IgD-negative memory B cell (primary cell): ENCODE results near the gene AOPEP. TPM values are rescaled to one million over a fixed set of nuclear protein-coding genes. Genes with fewer than 3 reads are reported as not detected.
"Not testable (repeated sequence)": the region's sequence is repeated elsewhere in the genome, so short reads cannot be mapped to it uniquely, and the experiment has no call there.

ENCODE experiments used
- H3K27ac Mint-ChIP-seq, 3 donors: one replicate each; pipeline ENCODE4 v1.8.0; 2020 to 2022; ENCODE audit warnings: mild to moderate bottlenecking in 3 of 3, mixed read lengths in 3 of 3, moderate library complexity in 1 of 3
- H3K27me3 Mint-ChIP-seq: one replicate; pipeline ENCODE4 v1.8.0; 2021; ENCODE audit warnings: mixed read lengths
- H3K36me3 Mint-ChIP-seq: one replicate; pipeline ENCODE4 v1.8.0; 2020; ENCODE audit warnings: mild to moderate bottlenecking, mixed read lengths
- H3K4me1 Mint-ChIP-seq, 3 donors: one replicate each; pipeline ENCODE4 v1.8.0; 2020 to 2022; ENCODE audit warnings: mixed read lengths in 3 of 3, mild to moderate bottlenecking in 1 of 3
- H3K4me3 Mint-ChIP-seq, 4 donors: one replicate each; pipeline ENCODE4 v1.8.0; 2020 to 2022; ENCODE audit warnings: mild to moderate bottlenecking in 4 of 4, mixed read lengths in 4 of 4, moderate library complexity in 3 of 4
- H3K9me3 Mint-ChIP-seq, 3 donors: one replicate each; pipeline ENCODE4 v1.8.0; 2020 to 2021; ENCODE audit warnings: mixed read lengths in 3 of 3, mild to moderate bottlenecking in 1 of 3
- polyA plus RNA-seq: library from polyadenylated mRNA; unstranded; fragments of 300-500 nt; fragmentation: Illumina TruSeq; gene quantifications from one replicate; pipeline ENCODE4 v1.2.3, GENCODE V29; 2021

AOPEP gene
- polyA plus RNA-seq, 1 donor from 2014 or later, result 4.5 TPM

DNA sequence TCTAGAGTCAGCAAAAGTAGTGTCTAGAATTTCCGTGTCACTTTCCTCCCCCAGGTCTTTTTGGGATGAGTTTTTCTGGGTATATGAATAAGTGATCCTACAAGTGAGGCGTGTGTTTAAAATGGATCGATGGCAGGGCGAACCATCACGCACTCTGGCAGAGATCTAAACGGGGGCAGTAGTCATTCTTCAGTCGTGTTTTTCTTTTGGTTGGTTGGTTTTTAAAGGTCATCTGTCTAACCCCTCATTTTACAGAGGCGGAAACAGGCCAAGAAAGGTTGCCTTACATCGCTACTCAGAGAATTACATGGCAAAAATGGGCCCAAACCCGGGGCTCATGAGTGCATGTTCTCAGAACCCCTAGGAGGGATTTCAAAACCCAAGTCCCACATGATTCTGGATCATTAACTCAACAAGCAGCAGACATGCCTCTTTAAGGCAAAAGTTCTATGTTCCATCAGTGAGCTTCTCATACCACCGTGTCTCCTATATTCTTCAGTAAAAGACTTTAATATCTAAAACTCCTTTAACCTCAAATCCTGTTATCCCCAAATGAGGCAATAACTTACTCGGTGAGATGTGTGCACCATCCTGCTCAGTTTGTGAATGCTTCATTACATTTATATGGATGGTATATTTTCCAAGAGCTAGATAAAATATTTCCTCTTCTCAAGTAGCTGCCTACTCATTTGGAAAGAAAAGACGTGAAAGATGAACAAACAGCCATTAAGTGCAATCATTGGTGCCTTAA, 145.8 kb downstream of the AOPEP start:
- no peaks in the 10 kb centered on the region for H3K27me3 Mint-ChIP-seq
- peaks cover 5% of the 10 kb centered on the region for H3K36me3 Mint-ChIP-seq
- peaks cover 0 to 3% (median 0%) of the 10 kb centered on the region in 3 donors for H3K9me3 Mint-ChIP-seq
- peak overlapping the region in 1 of 4 donors; percentile 23 for H3K4me3 Mint-ChIP-seq
- no peak overlapping the region for H3K27ac Mint-ChIP-seq
- peaks cover 3 to 5% (median 5%) of the 10 kb centered on the region in 3 donors for H3K4me1 Mint-ChIP-seq

DNA sequence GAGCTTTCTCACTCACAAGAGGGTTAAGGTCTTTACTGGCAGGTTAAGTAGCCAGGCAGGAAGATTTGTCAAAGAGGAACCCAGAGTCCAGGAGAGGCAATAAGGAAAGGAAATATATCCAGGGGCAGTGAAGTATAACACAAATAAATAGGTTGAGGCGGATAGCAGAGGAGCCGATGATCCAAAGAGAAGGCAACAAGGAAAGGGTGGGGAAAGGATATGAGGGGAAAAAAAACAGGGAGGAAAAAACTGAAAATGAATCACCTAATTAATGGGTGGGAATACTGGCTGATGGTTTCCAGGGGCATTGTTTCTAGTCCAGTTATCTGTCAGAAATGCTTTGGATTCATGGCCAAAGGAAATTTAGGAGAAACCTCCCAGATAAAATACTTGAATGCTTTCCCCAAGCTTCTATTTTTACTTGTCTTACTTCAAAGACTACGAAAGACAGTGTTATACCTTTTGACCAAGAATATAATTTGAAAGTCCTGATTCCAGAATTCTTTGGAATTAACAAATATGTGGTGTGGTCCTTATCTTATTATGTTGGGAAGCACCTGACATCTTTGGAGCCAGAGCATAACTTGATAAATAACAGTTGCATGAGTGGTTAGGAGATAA, 146.5 kb downstream of the AOPEP start:
- Mint-ChIP-seq H3K36me3 (peaks cover 5% of the 10 kb centered on the region), H3K27me3 (no peaks in the 10 kb centered on the region), H3K4me1 (peaks cover 3 to 5% (median 5%) of the 10 kb centered on the region in 3 donors), H3K27ac (peak overlapping the region in 1 of 3 donors; percentile 43), H3K9me3 (peaks cover 0 to 3% (median 0%) of the 10 kb centered on the region in 3 donors), H3K4me3 (no peak overlapping the region)

DNA sequence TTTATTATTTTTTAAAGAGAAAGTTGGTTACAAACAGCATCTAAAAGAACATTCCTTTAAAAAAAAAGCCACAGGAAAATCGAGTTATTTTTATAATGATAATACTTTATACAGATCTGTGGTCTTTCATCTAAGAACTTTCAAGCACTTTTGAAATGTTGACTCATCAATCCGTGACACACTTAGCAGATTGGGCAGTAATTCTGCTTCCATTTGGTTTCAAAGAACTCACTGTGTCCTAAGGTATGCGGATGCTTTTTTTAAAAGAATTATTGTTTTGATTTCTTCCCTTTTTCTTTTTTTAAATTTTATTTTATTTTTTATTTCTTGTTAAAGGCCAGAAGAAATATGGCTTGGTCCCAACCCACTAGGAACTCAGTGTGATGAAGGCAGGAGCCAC, 147.8 kb downstream of the AOPEP start:
- H3K4me3 Mint-ChIP-seq, result no peak overlapping the region
- peaks cover 3 to 5% (median 5%) of the 10 kb centered on the region in 3 donors for H3K4me1 Mint-ChIP-seq
- H3K36me3 Mint-ChIP-seq, result peaks cover 6% of the 10 kb centered on the region
- no peaks in the 10 kb centered on the region for H3K27me3 Mint-ChIP-seq
- peaks cover 0 to 3% (median 0%) of the 10 kb centered on the region in 3 donors for H3K9me3 Mint-ChIP-seq
- H3K27ac Mint-ChIP-seq, result peak overlapping the region in 1 of 3 donors; percentile 43

DNA sequence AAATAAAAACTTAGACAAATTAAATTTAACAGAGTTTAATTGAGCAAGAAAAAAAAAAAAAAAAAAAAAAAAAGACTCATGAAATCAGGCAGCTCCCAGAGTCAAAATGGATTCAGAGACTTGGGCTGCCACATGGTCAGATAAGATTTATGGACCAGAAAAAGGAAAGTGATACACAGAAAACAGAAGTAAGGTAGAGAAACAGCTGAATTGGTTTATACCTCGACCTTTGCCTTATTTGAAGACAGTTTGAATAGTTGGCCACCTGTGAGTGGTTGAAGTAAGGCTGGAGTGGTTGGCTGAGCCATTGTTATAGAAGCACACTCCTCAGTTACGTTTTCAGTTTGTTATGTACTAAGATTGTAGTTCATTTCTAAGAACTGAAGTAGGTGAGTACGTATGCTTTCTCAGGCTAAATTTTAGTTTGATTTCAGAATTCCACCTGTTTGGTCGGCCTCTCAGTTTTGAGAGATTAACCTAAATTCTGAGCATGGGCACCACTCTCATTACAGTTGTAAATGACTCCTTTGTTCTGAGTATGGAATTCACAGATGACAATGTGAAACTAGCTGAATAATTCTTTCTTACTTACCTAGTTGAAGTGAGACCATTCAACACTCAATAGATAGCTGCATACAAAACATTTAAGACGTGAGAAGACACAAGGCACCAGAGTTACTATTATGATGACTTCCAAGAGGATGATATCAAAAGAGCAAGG, 149.0 kb downstream of the AOPEP start:
- Mint-ChIP-seq H3K36me3 (peaks cover 6% of the 10 kb centered on the region), H3K27ac (no peak overlapping the region), H3K27me3 (no peaks in the 10 kb centered on the region), H3K4me3 (peak overlapping the region in 1 of 4 donors; percentile 28), H3K4me1 (peaks cover 3 to 5% (median 5%) of the 10 kb centered on the region in 3 donors), H3K9me3 (peaks cover 0 to 3% (median 0%) of the 10 kb centered on the region in 3 donors)

DNA sequence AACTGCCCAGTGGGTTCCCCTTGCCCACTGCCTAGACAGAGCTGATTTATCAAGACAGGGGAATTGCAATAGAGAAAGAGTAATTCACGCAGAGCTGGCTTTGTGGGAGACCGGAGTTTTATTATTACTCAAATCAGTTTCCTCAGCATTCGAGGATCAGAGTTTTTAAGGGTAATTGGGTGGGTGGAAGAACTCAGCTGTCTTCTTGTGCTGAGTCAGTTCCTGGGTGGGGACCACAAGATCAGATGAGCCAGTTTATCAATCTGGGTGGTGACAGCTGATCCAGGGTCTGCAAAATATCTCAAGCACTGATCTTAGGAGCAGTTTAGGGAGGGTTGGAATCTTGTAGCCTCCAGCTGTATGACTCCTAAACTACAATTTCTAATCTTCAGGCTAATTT, 152.3 kb downstream of the AOPEP start:
- H3K36me3 Mint-ChIP-seq, H3K4me3 Mint-ChIP-seq, H3K9me3 Mint-ChIP-seq, H3K27me3 Mint-ChIP-seq: not testable (repeated sequence)
- peaks cover 10 to 15% (median 12%) of the 10 kb centered on the region in 3 donors for H3K4me1 Mint-ChIP-seq
- H3K27ac Mint-ChIP-seq, result peak overlapping the region in 1 of 3 donors; percentile 19

DNA sequence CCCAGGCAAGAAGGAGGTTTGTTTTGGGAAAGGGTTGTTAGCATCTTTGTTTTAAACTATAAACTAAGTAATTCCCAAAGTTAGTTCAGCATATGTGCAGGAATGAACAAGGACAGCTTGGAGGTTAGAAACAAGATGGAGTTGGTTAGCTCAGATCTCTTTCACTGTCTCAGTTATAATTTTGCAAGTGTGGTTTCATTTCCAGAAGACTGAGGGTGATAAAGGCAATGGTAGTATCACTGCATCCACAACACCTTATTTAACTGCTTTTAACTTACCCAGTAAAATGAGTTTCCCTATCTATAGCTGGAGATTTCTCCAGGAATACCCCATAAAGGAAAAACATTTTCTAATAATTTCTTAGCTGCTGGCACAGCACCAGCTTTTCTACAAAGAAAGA, 152.7 kb downstream of the AOPEP start:
- Mint-ChIP-seq H3K27ac (no peak overlapping the region), H3K36me3 (peaks cover 5% of the 10 kb centered on the region), H3K4me3 (no peak overlapping the region), H3K27me3 (no peaks in the 10 kb centered on the region), H3K9me3 (no peaks in the 10 kb centered on the region), H3K4me1 (peaks cover 10 to 15% (median 12%) of the 10 kb centered on the region in 3 donors)

- no peaks in the 10 kb centered on the region for H3K9me3 Mint-ChIP-seq
- H3K4me3 Mint-ChIP-seq, result no peak overlapping the region
- H3K4me1 Mint-ChIP-seq, result peaks cover 7 to 15% (median 10%) of the 10 kb centered on the region in 3 donors
- no peak overlapping the region for H3K27ac Mint-ChIP-seq
- no peaks in the 10 kb centered on the region for H3K27me3 Mint-ChIP-seq
- peaks cover 5% of the 10 kb centered on the region for H3K36me3 Mint-ChIP-seq
Measured at GRCh38 chr9:94881023-94881422, 154.5 kb downstream of the AOPEP start.

GRCh38 chr9:94881454-94881853, 155.0 kb downstream of the AOPEP start:
- Mint-ChIP-seq H3K27ac (peak overlapping the region in 2 of 3 donors; percentile 30 to 90), H3K4me1 (peaks cover 7 to 15% (median 10%) of the 10 kb centered on the region in 3 donors), H3K4me3 (no peak overlapping the region), H3K27me3 (no peaks in the 10 kb centered on the region), H3K9me3 (no peaks in the 10 kb centered on the region), H3K36me3 (peaks cover 5% of the 10 kb centered on the region)

DNA sequence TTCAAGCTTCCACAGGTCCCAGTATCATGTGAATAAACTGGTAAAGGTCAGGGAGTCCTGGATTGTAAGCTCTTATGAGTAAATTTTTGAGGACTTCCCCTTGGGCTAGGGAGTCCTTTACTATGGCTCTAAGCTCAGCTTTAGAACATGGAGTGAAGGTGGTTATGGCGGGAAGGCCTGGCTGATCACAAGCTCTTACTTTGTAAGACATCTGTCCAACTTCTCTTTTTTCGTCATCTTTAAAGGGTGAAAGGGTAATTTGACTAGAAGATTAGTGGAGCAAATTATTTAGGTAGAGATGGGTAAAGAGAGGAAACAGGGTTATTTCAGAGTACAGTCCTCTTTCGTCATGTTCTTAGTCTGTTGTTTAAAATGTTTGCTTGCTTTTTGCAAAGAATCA, 155.4 kb downstream of the AOPEP start:
- Mint-ChIP-seq H3K27me3 (no peaks in the 10 kb centered on the region), H3K36me3 (peaks cover 5% of the 10 kb centered on the region), H3K27ac (peak overlapping the region in 2 of 3 donors; percentile 30 to 90), H3K4me3 (peak overlapping the region in 2 of 4 donors; percentile 33 to 39), H3K9me3 (no peaks in the 10 kb centered on the region), H3K4me1 (peaks cover 7 to 15% (median 10%) of the 10 kb centered on the region in 3 donors)

DNA sequence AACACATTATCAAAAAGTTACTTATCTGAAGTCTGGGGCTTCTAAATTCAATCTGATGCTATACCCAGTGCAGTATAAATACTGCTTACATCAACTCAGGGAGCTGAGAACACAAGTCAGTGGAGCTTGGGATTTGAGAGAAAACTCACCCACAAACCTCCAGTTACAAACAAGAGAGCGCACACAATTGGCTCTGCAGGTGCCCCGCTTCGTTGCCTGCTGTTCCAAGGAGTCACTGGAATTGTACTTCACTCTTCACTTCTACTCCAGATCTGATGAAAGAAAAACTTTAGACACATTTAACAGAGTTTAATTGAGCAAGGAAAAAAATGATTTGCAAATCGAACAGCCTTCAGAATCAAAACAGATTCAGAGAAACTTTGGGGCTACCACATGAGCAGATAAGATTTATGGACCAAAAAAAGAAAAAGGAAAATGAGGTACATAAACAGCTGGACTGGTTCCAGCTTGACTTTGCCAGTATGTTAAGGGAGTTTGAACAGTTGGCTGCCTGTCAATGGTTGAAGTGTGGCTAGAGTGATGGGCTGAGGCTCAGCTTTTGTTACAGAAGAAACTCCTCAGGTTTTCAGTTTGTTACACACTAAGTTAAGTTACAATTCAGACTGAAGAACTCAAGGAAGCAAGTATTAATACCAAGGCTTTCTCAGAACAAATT, 156.6 kb downstream of the AOPEP start:
- H3K4me1 Mint-ChIP-seq, result peaks cover 7 to 15% (median 10%) of the 10 kb centered on the region in 3 donors
- no peak overlapping the region for H3K4me3 Mint-ChIP-seq
- no peak overlapping the region for H3K27ac Mint-ChIP-seq
- H3K27me3 Mint-ChIP-seq, result no peaks in the 10 kb centered on the region
- H3K9me3 Mint-ChIP-seq, result no peaks in the 10 kb centered on the region
- H3K36me3 Mint-ChIP-seq, result peaks cover 5% of the 10 kb centered on the region

GRCh38 chr9:94885854-94886447, 159.5 kb downstream of the AOPEP start:
- Mint-ChIP-seq H3K4me3 (no peak overlapping the region), H3K27me3 (no peaks in the 10 kb centered on the region), H3K4me1 (peaks cover 10 to 14% (median 10%) of the 10 kb centered on the region in 3 donors), H3K27ac (no peak overlapping the region), H3K36me3 (peaks cover 10% of the 10 kb centered on the region), H3K9me3 (peaks cover 0 to 10% (median 4%) of the 10 kb centered on the region in 3 donors)

- peaks cover 0 to 10% (median 3%) of the 10 kb centered on the region in 3 donors for H3K4me1 Mint-ChIP-seq
- H3K36me3 Mint-ChIP-seq, result peaks cover 13% of the 10 kb centered on the region
- H3K27me3 Mint-ChIP-seq, result no peaks in the 10 kb centered on the region
- no peak overlapping the region for H3K27ac Mint-ChIP-seq
- H3K9me3 Mint-ChIP-seq, result peaks cover 3 to 18% (median 4%) of the 10 kb centered on the region in 3 donors
- no peak overlapping the region for H3K4me3 Mint-ChIP-seq
Measured at GRCh38 chr9:94887721-94888120, 161.2 kb downstream of the AOPEP start.

GRCh38 chr9:94888775-94889174, 162.3 kb downstream of the AOPEP start:
- peaks cover 15% of the 10 kb centered on the region for H3K36me3 Mint-ChIP-seq
- peaks cover 0 to 7% (median 5%) of the 10 kb centered on the region in 3 donors for H3K4me1 Mint-ChIP-seq
- no peak overlapping the region for H3K4me3 Mint-ChIP-seq
- peaks cover 3 to 18% (median 4%) of the 10 kb centered on the region in 3 donors for H3K9me3 Mint-ChIP-seq
- H3K27ac Mint-ChIP-seq, result peak overlapping the region in 1 of 3 donors; percentile 15
- no peaks in the 10 kb centered on the region for H3K27me3 Mint-ChIP-seq

DNA sequence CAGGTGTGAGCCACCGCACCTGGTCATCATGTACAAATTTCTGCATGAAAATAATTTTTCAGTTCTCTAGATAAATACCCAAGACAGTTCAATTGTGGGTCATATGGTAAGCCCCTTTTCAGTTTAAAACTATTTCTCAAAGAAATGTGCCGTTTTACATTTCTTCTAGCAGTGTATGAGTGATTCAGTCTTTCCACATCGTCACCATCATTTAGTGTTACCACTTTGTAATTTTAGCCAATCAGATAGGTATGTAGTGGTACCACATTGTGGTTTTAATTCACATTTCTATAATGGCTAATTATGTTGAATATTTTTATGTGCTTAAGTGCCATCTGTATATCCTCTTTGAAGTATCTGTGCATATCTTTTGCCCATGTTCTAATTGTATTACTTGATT, 163.1 kb downstream of the AOPEP start:
- Mint-ChIP-seq H3K4me1 (peaks cover 0 to 7% (median 5%) of the 10 kb centered on the region in 3 donors), H3K27me3 (no peaks in the 10 kb centered on the region), H3K27ac (no peak overlapping the region), H3K36me3 (peaks cover 15% of the 10 kb centered on the region), H3K4me3 (no peak overlapping the region), H3K9me3 (peaks cover 3 to 18% (median 4%) of the 10 kb centered on the region in 3 donors)
